Measurements from ENCODE around the gene PLEKHM1. TPM values are rescaled to one million over a fixed set of nuclear protein-coding genes. Genes with fewer than 3 reads are reported as not detected.

The PLEKHM1 gene
- total and polyA plus RNA-seq, 2 of the 4 experiments (the other 2 are of a cell fraction): 4.7 to 16.4 TPM

DNA sequence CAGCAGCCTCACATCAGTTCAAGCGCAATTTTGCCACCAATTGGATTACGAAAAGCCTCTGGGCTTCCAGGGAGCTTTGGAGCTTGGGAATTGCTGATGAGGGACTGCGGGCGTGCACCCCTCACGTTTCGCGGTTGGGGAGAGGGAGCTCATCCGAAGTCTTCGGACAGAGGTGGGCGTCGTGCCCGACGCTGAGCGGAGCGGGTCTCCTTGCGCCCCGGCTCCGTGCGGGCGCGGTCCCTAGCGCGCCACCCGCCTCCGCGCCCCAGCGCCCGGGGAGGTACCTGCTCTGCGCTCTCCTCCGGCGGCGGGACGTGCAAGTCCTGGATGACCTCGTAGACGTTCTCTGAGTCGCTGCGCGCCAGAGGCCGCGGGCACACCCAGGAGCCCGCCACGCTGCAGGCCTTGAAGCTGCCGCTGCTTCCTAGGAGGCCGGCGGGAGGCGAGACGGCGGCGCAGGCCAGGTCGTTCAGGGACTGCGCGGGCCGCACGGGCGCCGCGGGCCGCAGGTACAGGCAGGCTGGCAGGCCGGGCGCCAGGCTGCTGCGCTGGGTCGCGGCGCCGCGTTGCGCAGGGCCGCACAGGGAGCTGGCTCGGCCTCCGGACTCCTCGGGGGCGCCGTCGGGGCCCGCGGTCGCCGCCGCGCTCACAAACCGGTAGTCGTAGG lies 61.0 kb downstream of the PLEKHM1 start:
- H2AK5ac ChIP-seq (ENCODE audit: low read depth, low read length): no peak overlapping the region
- H3K79me1 ChIP-seq (ENCODE audit: low read depth in 1 of 2, low read length in 2 of 2): no peaks in the 10 kb centered on the region
- DNase-seq (no peak), ATAC-seq (ENCODE audit: low read depth) (no peak)
- H3K9me1 ChIP-seq (ENCODE audit: insufficient read depth, low read length): no peaks in the 10 kb centered on the region
- no peak overlapping the region for H3K56ac ChIP-seq (ENCODE audit: extremely low read depth, insufficient read depth, low read length)
- H3K36me3 ChIP-seq (ENCODE audit: control insufficient read depth, insufficient read depth, low read length): no peaks in the 10 kb centered on the region; the same call in 1 of the 2 replicates
- no peak overlapping the region for H3K9ac ChIP-seq (ENCODE audit: low read depth, low read length)
- no peak overlapping the region for H3K4ac ChIP-seq (ENCODE audit: low read depth, low read length)
- H3K18ac ChIP-seq (ENCODE audit: low read depth, low read length): no peak overlapping the region
- H4K8ac ChIP-seq (ENCODE audit: low read depth in 2 of 2, low read length in 2 of 2): no peak overlapping the region
- no peak overlapping the region for H4K91ac ChIP-seq (ENCODE audit: insufficient read depth, low read depth, low read length)
- H3K9me3 ChIP-seq (ENCODE audit: control insufficient read depth, insufficient read depth, low read length): 0 out of 2 replicates have a peak, but pooled peaks cover 2% of the 10 kb centered on the region
- dilution Hi-C loops (cut with HindIII; ENCODE audit: low sequenced_read_pairs, unreplicated experiment): no loop called here
- H2BK5ac ChIP-seq (ENCODE audit: low read depth, low read length, poor library complexity, severe bottlenecking): no peak overlapping the region
- H2BK20ac ChIP-seq (ENCODE audit: low read depth, low read length): no peak overlapping the region
- POLR2A ChIA-PET (ENCODE audit: unreplicated experiment): no interaction called here
- no peak overlapping the region for H3K14ac ChIP-seq (replicated peaks; ENCODE audit: low read depth, low read length)
- H3K4me2 ChIP-seq (ENCODE audit: low read depth, low read length): no peak overlapping the region
- no TSS peak for BruUV-seq (replicated peaks)
- CTCF ChIA-PET: no interaction called here
- H2AK9ac ChIP-seq (replicated peaks; ENCODE audit: low read depth, low read length, poor library complexity): no peak overlapping the region
- no peak for TF ChIP-seq POLR2A (IDR thresholded peaks at IDR 0.05; ENCODE audit: low read depth, low read length)
- no peak for TF ChIP-seq MXI1 (IDR thresholded peaks at IDR 0.05; ENCODE audit: borderline replicate concordance, low read depth, low read length)
- no peak for TF ChIP-seq RFX5 (IDR thresholded peaks at IDR 0.05; ENCODE audit: low read depth, low read length)
- no peak for TF ChIP-seq BHLHE40 (IDR thresholded peaks at IDR 0.05; ENCODE audit: low read depth, low read length)
- no peak for TF ChIP-seq RCOR1 (IDR thresholded peaks at IDR 0.05; ENCODE audit: insufficient replicate concordance, low read length)
- TF ChIP-seq, protein P1, sequence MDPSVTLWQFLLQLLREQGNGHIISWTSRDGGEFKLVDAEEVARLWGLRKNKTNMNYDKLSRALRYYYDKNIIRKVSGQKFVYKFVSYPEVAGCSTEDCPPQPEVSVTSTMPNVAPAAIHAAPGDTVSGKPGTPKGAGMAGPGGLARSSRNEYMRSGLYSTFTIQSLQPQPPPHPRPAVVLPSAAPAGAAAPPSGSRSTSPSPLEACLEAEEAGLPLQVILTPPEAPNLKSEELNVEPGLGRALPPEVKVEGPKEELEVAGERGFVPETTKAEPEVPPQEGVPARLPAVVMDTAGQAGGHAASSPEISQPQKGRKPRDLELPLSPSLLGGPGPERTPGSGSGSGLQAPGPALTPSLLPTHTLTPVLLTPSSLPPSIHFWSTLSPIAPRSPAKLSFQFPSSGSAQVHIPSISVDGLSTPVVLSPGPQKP (IDR thresholded peaks at IDR 0.05; ENCODE audit: borderline replicate concordance, low read depth, low read length): no peak
- no peak for TF ChIP-seq FOS (IDR thresholded peaks at IDR 0.05; ENCODE audit: low read depth, low read length)
- TF ChIP-seq SMC3 (IDR thresholded peaks at IDR 0.05; ENCODE audit: low read depth, low read length): no peak
- no peak for TF ChIP-seq CEBPB (IDR thresholded peaks at IDR 0.05; ENCODE audit: low read depth, low read length)
- no peak for TF ChIP-seq MAFK (IDR thresholded peaks at IDR 0.05; ENCODE audit: low read depth, low read length)
- no peak for TF ChIP-seq CHD1 (IDR thresholded peaks at IDR 0.05; ENCODE audit: low read depth, low read length)
- TF ChIP-seq, protein P2, sequence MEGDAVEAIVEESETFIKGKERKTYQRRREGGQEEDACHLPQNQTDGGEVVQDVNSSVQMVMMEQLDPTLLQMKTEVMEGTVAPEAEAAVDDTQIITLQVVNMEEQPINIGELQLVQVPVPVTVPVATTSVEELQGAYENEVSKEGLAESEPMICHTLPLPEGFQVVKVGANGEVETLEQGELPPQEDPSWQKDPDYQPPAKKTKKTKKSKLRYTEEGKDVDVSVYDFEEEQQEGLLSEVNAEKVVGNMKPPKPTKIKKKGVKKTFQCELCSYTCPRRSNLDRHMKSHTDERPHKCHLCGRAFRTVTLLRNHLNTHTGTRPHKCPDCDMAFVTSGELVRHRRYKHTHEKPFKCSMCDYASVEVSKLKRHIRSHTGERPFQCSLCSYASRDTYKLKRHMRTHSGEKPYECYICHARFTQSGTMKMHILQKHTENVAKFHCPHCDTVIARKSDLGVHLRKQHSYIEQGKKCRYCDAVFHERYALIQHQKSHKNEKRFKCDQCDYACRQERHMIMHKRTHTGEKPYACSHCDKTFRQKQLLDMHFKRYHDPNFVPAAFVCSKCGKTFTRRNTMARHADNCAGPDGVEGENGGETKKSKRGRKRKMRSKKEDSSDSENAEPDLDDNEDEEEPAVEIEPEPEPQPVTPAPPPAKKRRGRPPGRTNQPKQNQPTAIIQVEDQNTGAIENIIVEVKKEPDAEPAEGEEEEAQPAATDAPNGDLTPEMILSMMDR (conservative IDR thresholded peaks at IDR 0.05; ENCODE audit: low read depth, low read length): no peak
- TF ChIP-seq RAD21 (IDR thresholded peaks at IDR 0.05; ENCODE audit: low read length): no peak
- no peak overlapping the region for H2AFZ ChIP-seq (replicated peaks; ENCODE audit: low read length, poor library complexity)
- H3K4me1 ChIP-seq (ENCODE audit: control insufficient read depth, insufficient read depth, low read length): peaks cover 6% of the 10 kb centered on the region; the same call in 1 of the 2 replicates
- no peak overlapping the region for H4K5ac ChIP-seq (ENCODE audit: low read depth, low read length)
- WGBS, 2 experiments (ENCODE audit: extremely low coverage in 2 of 2, insufficient read length in 1 of 2): 5% methylated on average over 43 of the region's 82 CpGs; no CpG with 5 or more reads in 1 of the 2 experiments
- H3K27ac ChIP-seq (ENCODE audit: insufficient read depth, low read length): no peak overlapping the region
- H3K4me3 ChIP-seq (ENCODE audit: insufficient read depth, low read depth, low read length): no peak overlapping the region
- no peak overlapping the region for H3K23ac ChIP-seq (ENCODE audit: low read depth, low read length)
- intact Hi-C loops (cut with micrococcal nuclease): loop anchor here (10.0 kb wide), 1 partner anchor 425 kb away; no protein-coding TSS in a partner anchor
- peaks cover 16% of the 10 kb centered on the region; the same call in 1 of the 2 replicates for H4K20me1 ChIP-seq (ENCODE audit: insufficient read depth, low read length)
- peaks cover 52% of the 10 kb centered on the region for H3K27me3 ChIP-seq (ENCODE audit: control insufficient read depth, insufficient read depth, low read length)
- H2BK15ac ChIP-seq (ENCODE audit: low read depth, low read length): no peak overlapping the region
- H2BK120ac ChIP-seq (ENCODE audit: low read depth, low read length): no peak overlapping the region
- in situ Hi-C loops (cut with MboI; ENCODE audit: low sequenced_read_pairs): no loop called here
